ENCODE data around the gene USP1.

- TF ChIP-seq CTCF (conservative IDR thresholded peaks at IDR 0.05; ENCODE audit: low read length) (no peak), EZH2phosphoT487 (IDR thresholded peaks at IDR 0.05; ENCODE audit: borderline replicate concordance, low read depth, low read length) (no peak)
Measured at GRCh38 chr1:62476525-62477219, 39.8 kb downstream of the USP1 start.
